ENCODE data around the gene GGA1. TPM values are rescaled to one million over a fixed set of nuclear protein-coding genes. Genes with fewer than 3 reads are reported as not detected.
"Not testable (repeated sequence)": the region's sequence is repeated elsewhere in the genome, so short reads cannot be mapped to it uniquely, and the experiment has no call there.

GGA1 gene
- total RNA-seq, 1 donor from 2014 or later: 27.3 TPM

- ATAC-seq (no peak), DNase-seq (ENCODE audit: low spot score) (no peak)
Observed at GRCh38 chr22:37640591-37641560, 32.2 kb downstream of the GGA1 start.

GRCh38 chr22:37641561-37641949 lies 32.9 kb downstream of the GGA1 start:
- DNase-seq (ENCODE audit: low spot score) (no peak), ATAC-seq (no peak)

- DNase-seq (ENCODE audit: low spot score) (peak; percentile 85), ATAC-seq (peak; percentile 88)
Observed at GRCh38 chr22:37643225-37643847, 34.7 kb downstream of the GGA1 start.

- DNase-seq (ENCODE audit: low spot score) (no peak), ATAC-seq (no peak)
Observed at GRCh38 chr22:37647317-37647716, 38.7 kb downstream of the GGA1 start.

GRCh38 chr22:37647928-37648327 lies 39.3 kb downstream of the GGA1 start:
- ATAC-seq (no peak), DNase-seq (ENCODE audit: low spot score) (no peak)

GRCh38 chr22:37650463-37651136 lies 42.0 kb downstream of the GGA1 start:
- no peak for ATAC-seq
- no peak for DNase-seq (ENCODE audit: low spot score)

- no peak for DNase-seq (ENCODE audit: low spot score)
Observed at GRCh38 chr22:37654563-37655251, 46.1 kb downstream of the GGA1 start.

GRCh38 chr22:37655252-37655563 lies 46.6 kb downstream of the GGA1 start:
- ATAC-seq (no peak), DNase-seq (ENCODE audit: low spot score) (no peak)

More at GRCh38 chr22:37654563-37655251, 46.1 kb downstream of the GGA1 start:
- ATAC-seq: no peak

GRCh38 chr22:37656583-37656982 lies 47.9 kb downstream of the GGA1 start:
- ATAC-seq; DNase-seq (ENCODE audit: low spot score): not testable (repeated sequence)

GRCh38 chr22:37657590-37658132 lies 49.0 kb downstream of the GGA1 start:
- ATAC-seq (peak; percentile 3), DNase-seq (ENCODE audit: low spot score) (no peak)

- ATAC-seq: peak; percentile 85
Observed at GRCh38 chr22:37658133-37659065, 49.8 kb downstream of the GGA1 start, which contains the start of gene PDXP. PDXP (plus strand) TSS chr22:37658723; CDS start chr22:37658783, 60 bp downstream.

GRCh38 chr22:37659066-37659896 lies 50.6 kb downstream of the GGA1 start:
- peak; percentile 62 for ATAC-seq
- peak; percentile 92 for DNase-seq (ENCODE audit: low spot score)

More at GRCh38 chr22:37658133-37659065, 49.8 kb downstream of the GGA1 start, which contains the start of gene PDXP:
- DNase-seq (ENCODE audit: low spot score): peak; percentile 100

- ATAC-seq: no peak
- no peak for DNase-seq (ENCODE audit: low spot score)
Observed at GRCh38 chr22:37659897-37660708, 51.5 kb downstream of the GGA1 start.

- no peak for DNase-seq (ENCODE audit: low spot score)
- ATAC-seq: no peak
Observed at GRCh38 chr22:37660709-37661045, 52.0 kb downstream of the GGA1 start.

- DNase-seq (ENCODE audit: low spot score) (no peak), ATAC-seq (peak; percentile 15)
Observed at GRCh38 chr22:37661160-37661924, 52.7 kb downstream of the GGA1 start.

GRCh38 chr22:37662039-37662438 lies 53.4 kb downstream of the GGA1 start:
- no peak for ATAC-seq
- no peak for DNase-seq (ENCODE audit: low spot score)

GRCh38 chr22:37663521-37664140 lies 55.0 kb downstream of the GGA1 start:
- DNase-seq (ENCODE audit: low spot score): no peak
- ATAC-seq: no peak
